HepG2 (cell line): ENCODE results near the gene MYH3. TPM values are rescaled to one million over a fixed set of nuclear protein-coding genes. Genes with fewer than 3 reads are reported as not detected.

Experiments
- ATAC-seq: fragments of 200-7000 bp; cut with Tn5 transposase; 3 replicates; pipeline ENCODE4 v1.9.1; 2020; ENCODE audit warnings: mild to moderate bottlenecking, moderate library complexity
- BruUV-seq: library from RNA; stranded (reverse); fragments of 400-500 nt; replicated peaks from 2 replicates; lab custom pipeline; 2021; lab: Mats Ljungman, UMichigan
- CTCF ChIA-PET: fragments of 300-600 bp; formaldehyde crosslinking; extraction: SDS; loops from one replicate; lab custom pipeline; 2021; ENCODE audit warnings: low total read pairs, inconsistent platforms, low intra/inter-chr PET ratio; lab: Yijun Ruan, JAX
- POLR2A ChIA-PET: fragments of 350-600 bp; sonication (Branson Sonifier 250); formaldehyde crosslinking; loops from one replicate; lab custom pipeline; 2020; ENCODE audit warnings: antibody characterized with exemption, inconsistent platforms; lab: Yijun Ruan, JAX
- DNase-seq: peaks from one replicate; pipeline ENCODE4 v3.0.0-alpha.2; 2015; ENCODE audit warnings: low spot score
- FAIRE-seq: peaks from 3 replicates; lab custom pipeline; 2011; peaks lifted over from hg19 to GRCh38; lab: Jason Lieb, UNC
- H2AFZ ChIP-seq: one replicate; pipeline ENCODE4 v1.6.1; 2011; ENCODE audit warnings: low read length, inconsistent platforms
- H3K27ac ChIP-seq: fragments of 300-600 bp; 3 replicates; pipeline ENCODE4 v1.8.0; 2011; ENCODE audit warnings: mixed run types, mild to moderate bottlenecking, mixed read lengths, low read length, inconsistent platforms; ENCODE audit not compliant: insufficient read depth; ENCODE audit errors: extremely low read length
- H3K27me3 ChIP-seq, 2 experiments: fragments of 200-600 bp in 1 of 2; 2 replicates in 1 of 2; 3 replicates in 1 of 2; pipeline versions ENCODE4 v1.6.0 to v1.8.0; 2011; ENCODE audit warnings: low read length in 2 of 2, mild to moderate bottlenecking in 2 of 2, moderate library complexity in 2 of 2, inconsistent platforms in 1 of 2; ENCODE audit not compliant: insufficient read depth in 2 of 2, control insufficient read depth in 1 of 2
- H3K36me3 ChIP-seq, 2 experiments: fragments of 200-600 bp in 1 of 2; replicated peaks in 1 of 2; 2 replicates in 1 of 2; 3 replicates in 1 of 2; pipeline versions ENCODE4 v1.5.1 to v1.8.0; 2011; ENCODE audit warnings: low read length in 2 of 2, inconsistent platforms in 1 of 2; ENCODE audit not compliant: insufficient read depth in 2 of 2, control insufficient read depth in 1 of 2
- H3K4me1 ChIP-seq: 2 replicates; pipeline ENCODE4 v1.5.1; 2012; ENCODE audit warnings: low read length, inconsistent platforms; ENCODE audit not compliant: insufficient read depth
- H3K4me2 ChIP-seq: 2 replicates; pipeline ENCODE4 v1.6.0; 2011; ENCODE audit warnings: low read depth, low read length, inconsistent platforms
- H3K4me3 ChIP-seq, 3 experiments: fragments of 200-600 bp in 1 of 3; sonication (generic), shearing (Covaris generic) in 1 of 3; replicated peaks in 1 of 3; 2 replicates each; pipeline ENCODE4 v1.5.1; 2011 to 2016; ENCODE audit warnings: low read length in 3 of 3, inconsistent platforms in 2 of 3, low read depth in 2 of 3, mild to moderate bottlenecking in 2 of 3, control low read depth in 1 of 3, mixed read lengths in 1 of 3; ENCODE audit not compliant: insufficient read depth in 1 of 3
- H3K79me2 ChIP-seq: one replicate; pipeline ENCODE4 v1.6.1; 2011; ENCODE audit warnings: low read length, inconsistent platforms; ENCODE audit not compliant: insufficient read depth
- H3K9ac ChIP-seq: 2 replicates; pipeline ENCODE4 v1.6.0; 2011; ENCODE audit warnings: mild to moderate bottlenecking, low read depth, low read length, inconsistent platforms; ENCODE audit not compliant: insufficient read depth
- H3K9me3 ChIP-seq: 2 replicates; pipeline ENCODE4 v1.5.1; 2012; ENCODE audit warnings: mild to moderate bottlenecking, low read length
- H4K20me1 ChIP-seq: 2 replicates; pipeline ENCODE4 v1.6.0; 2011; ENCODE audit warnings: inconsistent platforms, mild to moderate bottlenecking, low read length, moderate library complexity; ENCODE audit not compliant: insufficient read depth
- CAMTA2 ChIP-seq: sonication (generic); formaldehyde crosslinking; IDR thresholded peaks from 2 replicates; pipeline ENCODE4 v1.4.0; 2020; ENCODE audit warnings: mild to moderate bottlenecking, missing genetic modification reagents, borderline replicate concordance
- JARID2 ChIP-seq: sonication (generic); formaldehyde crosslinking; IDR thresholded peaks from 2 replicates; pipeline ENCODE4 v1.8.1; 2023; ENCODE audit warnings: missing genetic modification reagents, inconsistent platforms; ENCODE audit not compliant: insufficient replicate concordance
- MBNL3 ChIP-seq: fragments of 250-450 bp; sonication (Bioruptor Pico); conservative IDR thresholded peaks from 2 replicates; pipeline ENCODE4 v1.8.0; 2022; ENCODE audit warnings: mild to moderate bottlenecking, inconsistent platforms
- MTF1 ChIP-seq: sonication (generic); formaldehyde crosslinking; IDR thresholded peaks from 2 replicates; pipeline ENCODE4 v1.5.0; 2020; ENCODE audit warnings: missing genetic modification reagents
- PITX1 ChIP-seq: sonication (generic); formaldehyde crosslinking; IDR thresholded peaks from 2 replicates; pipeline ENCODE4 v1.5.1; 2020; ENCODE audit warnings: mild to moderate bottlenecking, missing genetic modification reagents
- SIX1 ChIP-seq: sonication (generic); formaldehyde crosslinking; IDR thresholded peaks from 2 replicates; pipeline ENCODE4 v1.4.0; 2020; ENCODE audit warnings: missing genetic modification reagents, borderline replicate concordance
- SMAD3 ChIP-seq: sonication (generic); formaldehyde crosslinking; IDR thresholded peaks from 2 replicates; pipeline ENCODE4 v1.4.0; 2020; ENCODE audit warnings: missing genetic modification reagents
- TEAD2 ChIP-seq: sonication (generic); formaldehyde crosslinking; IDR thresholded peaks from 2 replicates; pipeline ENCODE4 v1.9.0; 2021; ENCODE audit warnings: missing genetic modification reagents
- XRCC5 ChIP-seq: fragments of 200-400 bp; formaldehyde crosslinking; optimal IDR thresholded peaks from 2 replicates; pipeline ENCODE3; 2017; ENCODE audit warnings: mild to moderate bottlenecking, low read length
- ZNF496 ChIP-seq: sonication (generic); formaldehyde crosslinking; IDR thresholded peaks from 2 replicates; pipeline ENCODE4 v1.8.1; 2023; ENCODE audit warnings: mild to moderate bottlenecking, moderate library complexity, missing genetic modification reagents; ENCODE audit not compliant: insufficient replicate concordance
- WGBS: methylation state at CpG from one replicate; pipeline ENCODE4 v1.1.6; 2017; ENCODE audit warnings: low lambda C conversion rate; 5-methylcytosine and 5-hydroxymethylcytosine counted together
- in situ Hi-C: cut with HindIII; loops from 2 replicates; pipeline ENCODE4 v1.10.0; 2017; ENCODE audit warnings: low pct_unique_long_range_greater_than_20kb; ENCODE audit not compliant: extremely low pct_ligation_motif_present
- intact Hi-C: fragments of 100-400 bp; cut with micrococcal nuclease; formaldehyde crosslinking; loops from one replicate; pipeline ENCODE4 v1.10.0; 2022; ENCODE audit not compliant: unreplicated experiment
- polyA plus RNA-seq, 8 experiments: library from polyadenylated mRNA; depleted of rRNA in 3 of 8; stranded (reverse) in 7 of 8; unstranded in 1 of 8; fragments of >200 nt; fragmentation: Illumina TruSeq in 4 of 8; extraction: Trizol in 4 of 8; gene quantifications; 2 replicates each; pipeline versions ENCODE4 v1.2.1 to v1.2.3, GENCODE V29; 2011 to 2016; ENCODE audit warnings: low read depth in 4 of 8, missing spikeins in 1 of 8, mixed read lengths in 1 of 8; ENCODE audit not compliant: insufficient read depth in 1 of 8
- total RNA-seq, 5 experiments: library from RNA; depleted of rRNA; stranded (reverse); fragments of >200 nt; fragmentation: Illumina TruSeq; extraction: Trizol; gene quantifications; 2 replicates each; pipeline ENCODE4 v1.2.3, GENCODE V29; 2016; ENCODE audit warnings: low read depth in 1 of 5
- TF ChIP-seq, protein P1 (sequence below): sonication (generic); formaldehyde crosslinking; IDR thresholded peaks from 2 replicates; pipeline ENCODE4 v1.5.0; 2020; ENCODE audit warnings: missing genetic modification reagents
- TF ChIP-seq, protein P2 (sequence below): sonication (generic); formaldehyde crosslinking; IDR thresholded peaks from 2 replicates; pipeline ENCODE4 v1.8.1; 2023; ENCODE audit warnings: mild to moderate bottlenecking, missing genetic modification reagents
- TF ChIP-seq, protein P3 (sequence below): sonication (generic); formaldehyde crosslinking; IDR thresholded peaks from 2 replicates; pipeline ENCODE4 v1.4.0; 2020; ENCODE audit warnings: mild to moderate bottlenecking, missing genetic modification reagents
- TF ChIP-seq, protein P4 (sequence below): sonication (generic); formaldehyde crosslinking; IDR thresholded peaks from 2 replicates; pipeline ENCODE4 v1.8.0; 2022; ENCODE audit warnings: mild to moderate bottlenecking, missing genetic modification reagents, borderline replicate concordance
- TF ChIP-seq, protein P5 (sequence below): IDR thresholded peaks from 2 replicates; pipeline ENCODE4 v1.6.1; 2016; ENCODE audit warnings: missing genetic modification reagents, missing compliant biosample characterization

The MYH3 gene
- total and polyA plus RNA-seq, 2 of the 13 experiments (the other 11 are each of a cell fraction or from before 2014, with no cell fraction given): 2.5 to 4.5 TPM

DNA sequence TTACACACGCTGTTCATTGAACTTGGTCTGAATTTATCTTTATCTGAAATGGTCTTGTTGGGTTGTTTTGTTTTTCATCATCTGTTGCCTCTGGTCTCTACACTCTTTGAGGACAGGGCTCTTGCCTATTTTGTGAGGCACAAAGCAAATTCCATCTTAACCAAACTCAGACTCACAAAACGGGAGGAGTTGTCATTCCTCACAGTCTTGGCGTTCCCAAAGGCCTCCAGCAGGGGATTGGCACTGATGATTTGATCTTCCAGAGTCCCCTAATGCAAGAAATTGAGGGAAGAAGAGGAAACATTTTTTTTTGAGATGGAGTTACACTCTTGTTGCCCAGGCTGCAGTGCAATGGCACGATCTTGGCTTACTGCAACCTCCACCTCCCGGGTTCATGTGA is 8.7 kb downstream of the MYH3 start:
- no peaks in the 10 kb centered on the region for H3K9me3 ChIP-seq
- no peaks in the 10 kb centered on the region for H3K27me3 ChIP-seq
- H3K4me2 ChIP-seq: no peak overlapping the region
- intact Hi-C loops: no loop called here
- 91% methylated on average over 5 of the region's 5 CpGs for WGBS
- no peak for DNase-seq
- in situ Hi-C loops: loop anchor here (5.0 kb wide), 1 partner anchor 199 kb away; no protein-coding TSS in a partner anchor
- CTCF ChIA-PET: no interaction called here
- TF ChIP-seq TEAD2 (CRISPR knock-in tag): no peak
- no peak for TF ChIP-seq JARID2
- no peak for TF ChIP-seq XRCC5
- TF ChIP-seq ZNF496 (CRISPR knock-in tag): no peak
- TF ChIP-seq, protein P1, sequence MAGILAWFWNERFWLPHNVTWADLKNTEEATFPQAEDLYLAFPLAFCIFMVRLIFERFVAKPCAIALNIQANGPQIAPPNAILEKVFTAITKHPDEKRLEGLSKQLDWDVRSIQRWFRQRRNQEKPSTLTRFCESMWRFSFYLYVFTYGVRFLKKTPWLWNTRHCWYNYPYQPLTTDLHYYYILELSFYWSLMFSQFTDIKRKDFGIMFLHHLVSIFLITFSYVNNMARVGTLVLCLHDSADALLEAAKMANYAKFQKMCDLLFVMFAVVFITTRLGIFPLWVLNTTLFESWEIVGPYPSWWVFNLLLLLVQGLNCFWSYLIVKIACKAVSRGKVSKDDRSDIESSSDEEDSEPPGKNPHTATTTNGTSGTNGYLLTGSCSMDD (CRISPR knock-in tag): no peak
- TF ChIP-seq, protein P2, sequence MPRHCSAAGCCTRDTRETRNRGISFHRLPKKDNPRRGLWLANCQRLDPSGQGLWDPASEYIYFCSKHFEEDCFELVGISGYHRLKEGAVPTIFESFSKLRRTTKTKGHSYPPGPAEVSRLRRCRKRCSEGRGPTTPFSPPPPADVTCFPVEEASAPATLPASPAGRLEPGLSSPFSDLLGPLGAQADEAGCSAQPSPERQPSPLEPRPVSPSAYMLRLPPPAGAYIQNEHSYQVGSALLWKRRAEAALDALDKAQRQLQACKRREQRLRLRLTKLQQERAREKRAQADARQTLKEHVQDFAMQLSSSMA (CRISPR knock-in tag): no peak
- TF ChIP-seq, protein P3, sequence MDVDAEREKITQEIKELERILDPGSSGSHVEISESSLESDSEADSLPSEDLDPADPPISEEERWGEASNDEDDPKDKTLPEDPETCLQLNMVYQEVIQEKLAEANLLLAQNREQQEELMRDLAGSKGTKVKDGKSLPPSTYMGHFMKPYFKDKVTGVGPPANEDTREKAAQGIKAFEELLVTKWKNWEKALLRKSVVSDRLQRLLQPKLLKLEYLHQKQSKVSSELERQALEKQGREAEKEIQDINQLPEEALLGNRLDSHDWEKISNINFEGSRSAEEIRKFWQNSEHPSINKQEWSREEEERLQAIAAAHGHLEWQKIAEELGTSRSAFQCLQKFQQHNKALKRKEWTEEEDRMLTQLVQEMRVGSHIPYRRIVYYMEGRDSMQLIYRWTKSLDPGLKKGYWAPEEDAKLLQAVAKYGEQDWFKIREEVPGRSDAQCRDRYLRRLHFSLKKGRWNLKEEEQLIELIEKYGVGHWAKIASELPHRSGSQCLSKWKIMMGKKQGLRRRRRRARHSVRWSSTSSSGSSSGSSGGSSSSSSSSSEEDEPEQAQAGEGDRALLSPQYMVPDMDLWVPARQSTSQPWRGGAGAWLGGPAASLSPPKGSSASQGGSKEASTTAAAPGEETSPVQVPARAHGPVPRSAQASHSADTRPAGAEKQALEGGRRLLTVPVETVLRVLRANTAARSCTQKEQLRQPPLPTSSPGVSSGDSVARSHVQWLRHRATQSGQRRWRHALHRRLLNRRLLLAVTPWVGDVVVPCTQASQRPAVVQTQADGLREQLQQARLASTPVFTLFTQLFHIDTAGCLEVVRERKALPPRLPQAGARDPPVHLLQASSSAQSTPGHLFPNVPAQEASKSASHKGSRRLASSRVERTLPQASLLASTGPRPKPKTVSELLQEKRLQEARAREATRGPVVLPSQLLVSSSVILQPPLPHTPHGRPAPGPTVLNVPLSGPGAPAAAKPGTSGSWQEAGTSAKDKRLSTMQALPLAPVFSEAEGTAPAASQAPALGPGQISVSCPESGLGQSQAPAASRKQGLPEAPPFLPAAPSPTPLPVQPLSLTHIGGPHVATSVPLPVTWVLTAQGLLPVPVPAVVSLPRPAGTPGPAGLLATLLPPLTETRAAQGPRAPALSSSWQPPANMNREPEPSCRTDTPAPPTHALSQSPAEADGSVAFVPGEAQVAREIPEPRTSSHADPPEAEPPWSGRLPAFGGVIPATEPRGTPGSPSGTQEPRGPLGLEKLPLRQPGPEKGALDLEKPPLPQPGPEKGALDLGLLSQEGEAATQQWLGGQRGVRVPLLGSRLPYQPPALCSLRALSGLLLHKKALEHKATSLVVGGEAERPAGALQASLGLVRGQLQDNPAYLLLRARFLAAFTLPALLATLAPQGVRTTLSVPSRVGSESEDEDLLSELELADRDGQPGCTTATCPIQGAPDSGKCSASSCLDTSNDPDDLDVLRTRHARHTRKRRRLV (CRISPR knock-in tag): no peak
- TF ChIP-seq MBNL3 (CRISPR knock-in tag): no peak
- TF ChIP-seq SMAD3 (CRISPR knock-in tag): no peak
- no peak for TF ChIP-seq CAMTA2 (CRISPR knock-in tag)
- no peak for TF ChIP-seq SIX1 (CRISPR knock-in tag)
- TF ChIP-seq, protein P4, sequence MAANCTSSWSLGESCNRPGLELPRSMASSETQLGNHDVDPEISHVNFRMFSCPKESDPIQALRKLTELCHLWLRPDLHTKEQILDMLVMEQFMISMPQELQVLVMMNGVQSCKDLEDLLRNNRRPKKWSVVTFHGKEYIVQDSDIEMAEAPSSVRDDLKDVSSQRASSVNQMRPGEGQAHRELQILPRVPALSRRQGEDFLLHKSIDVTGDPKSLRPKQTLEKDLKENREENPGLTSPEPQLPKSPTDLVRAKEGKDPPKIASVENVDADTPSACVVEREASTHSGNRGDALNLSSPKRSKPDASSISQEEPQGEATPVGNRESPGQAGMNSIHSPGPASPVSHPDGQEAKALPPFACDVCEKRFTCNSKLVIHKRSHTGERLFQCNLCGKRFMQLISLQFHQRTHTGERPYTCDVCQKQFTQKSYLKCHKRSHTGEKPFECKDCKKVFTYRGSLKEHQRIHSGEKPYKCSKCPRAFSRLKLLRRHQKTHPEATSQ (CRISPR knock-in tag): no peak
- TF ChIP-seq, protein P5, sequence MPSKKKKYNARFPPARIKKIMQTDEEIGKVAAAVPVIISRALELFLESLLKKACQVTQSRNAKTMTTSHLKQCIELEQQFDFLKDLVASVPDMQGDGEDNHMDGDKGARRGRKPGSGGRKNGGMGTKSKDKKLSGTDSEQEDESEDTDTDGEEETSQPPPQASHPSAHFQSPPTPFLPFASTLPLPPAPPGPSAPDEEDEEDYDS: no peak
- TF ChIP-seq PITX1 (CRISPR knock-in tag): no peak
- no peak for TF ChIP-seq MTF1 (CRISPR knock-in tag)
- TF ChIP-seq, all 625 proteins: peak for 0
- no peak overlapping the region for H3K9ac ChIP-seq
- no peaks in the 10 kb centered on the region for H3K79me2 ChIP-seq
- no peaks in the 10 kb centered on the region for H3K4me1 ChIP-seq
- no peak overlapping the region for H3K27ac ChIP-seq
- H2AFZ ChIP-seq: no peak overlapping the region
- BruUV-seq: no TSS peak
- H3K36me3 ChIP-seq: peaks cover 0 to 2% of the 10 kb centered on the region in 2 experiments; a peak in 2 of 5 replicates
- POLR2A ChIA-PET: no interaction called here
- FAIRE-seq: no peak
- no peak for ATAC-seq
- no peak overlapping the region for H3K4me3 ChIP-seq
- no peaks in the 10 kb centered on the region for H4K20me1 ChIP-seq
